ENCODE measurements around the gene MGMT.

MGMT gene

GRCh38 chr10:129642427-129642826, 175.4 kb downstream of the MGMT start:
- H3K27ac ChIP-seq: no peak overlapping the region
- DNase-seq (ENCODE audit: low read depth, low spot score): no peak

- DNase-seq (ENCODE audit: low read depth, low spot score): no peak
- H3K27ac ChIP-seq: no peak overlapping the region
These were observed 176.2 kb downstream of the MGMT start for GRCh38 chr10:129643266-129643665.

- H3K27ac ChIP-seq: no peak overlapping the region
- no peak for DNase-seq (ENCODE audit: low read depth, low spot score)
These were observed 178.4 kb downstream of the MGMT start for GRCh38 chr10:129645487-129645886.

GRCh38 chr10:129646973-129647372, 179.9 kb downstream of the MGMT start:
- no peak for DNase-seq (ENCODE audit: low read depth, low spot score)
- H3K27ac ChIP-seq: no peak overlapping the region

GRCh38 chr10:129647590-129647989, 180.5 kb downstream of the MGMT start:
- no peak overlapping the region for H3K27ac ChIP-seq
- no peak for DNase-seq (ENCODE audit: low read depth, low spot score)

GRCh38 chr10:129648856-129649255, 181.8 kb downstream of the MGMT start:
- no peak for DNase-seq (ENCODE audit: low read depth, low spot score)

GRCh38 chr10:129652021-129652420, 185.0 kb downstream of the MGMT start:
- DNase-seq (ENCODE audit: low read depth, low spot score): no peak
- H3K27ac ChIP-seq: no peak overlapping the region

More at GRCh38 chr10:129648856-129649255, 181.8 kb downstream of the MGMT start:
- H3K27ac ChIP-seq: no peak overlapping the region

GRCh38 chr10:129652521-129653201, 185.6 kb downstream of the MGMT start:
- no peak for DNase-seq (ENCODE audit: low read depth, low spot score)
- no peak overlapping the region for H3K27ac ChIP-seq

- DNase-seq (ENCODE audit: low read depth, low spot score): no peak
- H3K27ac ChIP-seq: no peak overlapping the region
These were observed 186.4 kb downstream of the MGMT start for GRCh38 chr10:129653428-129653827.

- no peak for DNase-seq (ENCODE audit: low read depth, low spot score)
These were observed 186.8 kb downstream of the MGMT start for GRCh38 chr10:129653861-129654260.

GRCh38 chr10:129654461-129654860, 187.4 kb downstream of the MGMT start:
- no peak for DNase-seq (ENCODE audit: low read depth, low spot score)

More at GRCh38 chr10:129653861-129654260, 186.8 kb downstream of the MGMT start:
- no peak overlapping the region for H3K27ac ChIP-seq

GRCh38 chr10:129655007-129655678, 188.1 kb downstream of the MGMT start:
- no peak for DNase-seq (ENCODE audit: low read depth, low spot score)
- H3K27ac ChIP-seq: no peak overlapping the region

More at GRCh38 chr10:129654461-129654860, 187.4 kb downstream of the MGMT start:
- H3K27ac ChIP-seq: no peak overlapping the region

GRCh38 chr10:129655679-129656031, 188.6 kb downstream of the MGMT start:
- DNase-seq (ENCODE audit: low read depth, low spot score): no peak
- no peak overlapping the region for H3K27ac ChIP-seq

- no peak overlapping the region for H3K27ac ChIP-seq
- no peak for DNase-seq (ENCODE audit: low read depth, low spot score)
These were observed 189.6 kb downstream of the MGMT start for GRCh38 chr10:129656642-129657041.

- H3K27ac ChIP-seq: no peak overlapping the region
These were observed 190.4 kb downstream of the MGMT start for GRCh38 chr10:129657297-129658017.

GRCh38 chr10:129658376-129659072, 191.5 kb downstream of the MGMT start:
- no peak for DNase-seq (ENCODE audit: low read depth, low spot score)
- H3K27ac ChIP-seq: no peak overlapping the region

More at GRCh38 chr10:129657297-129658017, 190.4 kb downstream of the MGMT start:
- no peak for DNase-seq (ENCODE audit: low read depth, low spot score)

GRCh38 chr10:129659508-129660268, 192.6 kb downstream of the MGMT start:
- no peak for DNase-seq (ENCODE audit: low read depth, low spot score)
- no peak overlapping the region for H3K27ac ChIP-seq

GRCh38 chr10:129660569-129660968, 193.5 kb downstream of the MGMT start:
- no peak for DNase-seq (ENCODE audit: low read depth, low spot score)
- no peak overlapping the region for H3K27ac ChIP-seq

GRCh38 chr10:129662426-129662825, 195.4 kb downstream of the MGMT start:
- DNase-seq (ENCODE audit: low read depth, low spot score): no peak
- no peak overlapping the region for H3K27ac ChIP-seq

GRCh38 chr10:129670124-129670523, 203.1 kb downstream of the MGMT start:
- H3K27ac ChIP-seq: no peak overlapping the region
- DNase-seq (ENCODE audit: low read depth, low spot score): no peak
